Activated T-cell treated with anti-CD3 and anti-CD28 coated beads, Interleukin-2, amount 50 U/mL, for 24 hours (primary cell): Measurements from ENCODE around the gene SLC45A1.

Experiments used
- DNase-seq: peaks from one replicate; pipeline ENCODE4 v3.0.0-alpha.2; 2020
- H3K27ac Mint-ChIP-seq: 2 replicates; pipeline ENCODE4 v1.8.0; 2020; ENCODE audit warnings: mild to moderate bottlenecking, mixed read lengths
- H3K27me3 Mint-ChIP-seq: 2 replicates; pipeline ENCODE4 v1.8.0; 2020; ENCODE audit warnings: mixed read lengths
- H3K36me3 Mint-ChIP-seq: 2 replicates; pipeline ENCODE4 v1.8.0; 2020; ENCODE audit warnings: low read depth, mixed read lengths
- H3K4me1 Mint-ChIP-seq: 2 replicates; pipeline ENCODE4 v1.8.0; 2020; ENCODE audit warnings: low read depth, mixed read lengths
- H3K4me3 Mint-ChIP-seq: 2 replicates; pipeline ENCODE4 v1.8.0; 2020; ENCODE audit warnings: mild to moderate bottlenecking, moderate library complexity, mixed read lengths
- H3K9me3 Mint-ChIP-seq: 2 replicates; pipeline ENCODE4 v1.8.0; 2020; ENCODE audit warnings: mixed read lengths

The SLC45A1 gene

GRCh38 chr1:8338526-8339202 is 20.8 kb downstream of the SLC45A1 start:
- Mint-ChIP-seq H3K4me1 (no peaks in the 10 kb centered on the region), H3K9me3 (peaks cover 3% of the 10 kb centered on the region), H3K27me3 (no peaks in the 10 kb centered on the region), H3K27ac (no peak overlapping the region), H3K4me3 (no peak overlapping the region), H3K36me3 (no peaks in the 10 kb centered on the region)
- DNase-seq = no peak

- no peak overlapping the region for H3K4me3 Mint-ChIP-seq
- no peaks in the 10 kb centered on the region for H3K4me1 Mint-ChIP-seq
- H3K27ac Mint-ChIP-seq = no peak overlapping the region
- no peak for DNase-seq
- no peaks in the 10 kb centered on the region for H3K27me3 Mint-ChIP-seq
- no peaks in the 10 kb centered on the region for H3K36me3 Mint-ChIP-seq
- peaks cover 3% of the 10 kb centered on the region for H3K9me3 Mint-ChIP-seq
These were observed 21.3 kb downstream of the SLC45A1 start for GRCh38 chr1:8339203-8339600.

- H3K36me3 Mint-ChIP-seq = no peaks in the 10 kb centered on the region
- H3K9me3 Mint-ChIP-seq = peaks cover 3% of the 10 kb centered on the region
- no peak overlapping the region for H3K27ac Mint-ChIP-seq
- DNase-seq = no peak
- no peak overlapping the region for H3K4me3 Mint-ChIP-seq
- H3K4me1 Mint-ChIP-seq = no peaks in the 10 kb centered on the region
- no peaks in the 10 kb centered on the region for H3K27me3 Mint-ChIP-seq
These were observed 22.5 kb downstream of the SLC45A1 start for GRCh38 chr1:8340448-8340847.

- H3K4me1 Mint-ChIP-seq = no peaks in the 10 kb centered on the region
- no peak overlapping the region for H3K27ac Mint-ChIP-seq
- no peak overlapping the region for H3K4me3 Mint-ChIP-seq
- DNase-seq = no peak
- H3K36me3 Mint-ChIP-seq = no peaks in the 10 kb centered on the region
- no peaks in the 10 kb centered on the region for H3K27me3 Mint-ChIP-seq
- no peaks in the 10 kb centered on the region for H3K9me3 Mint-ChIP-seq
These were observed 24.4 kb downstream of the SLC45A1 start for GRCh38 chr1:8342325-8342724.

- DNase-seq = no peak
- Mint-ChIP-seq H3K36me3 (no peaks in the 10 kb centered on the region), H3K9me3 (no peaks in the 10 kb centered on the region), H3K27me3 (no peaks in the 10 kb centered on the region), H3K4me1 (no peaks in the 10 kb centered on the region), H3K4me3 (no peak overlapping the region), H3K27ac (peak overlapping the region; percentile 5)
These were observed 25.1 kb downstream of the SLC45A1 start for GRCh38 chr1:8343044-8343443.

GRCh38 chr1:8343464-8344001 is 25.6 kb downstream of the SLC45A1 start:
- Mint-ChIP-seq H3K27me3 (no peaks in the 10 kb centered on the region), H3K4me1 (no peaks in the 10 kb centered on the region), H3K36me3 (no peaks in the 10 kb centered on the region), H3K27ac (peak overlapping the region; percentile 5), H3K4me3 (no peak overlapping the region), H3K9me3 (no peaks in the 10 kb centered on the region)
- no peak for DNase-seq

GRCh38 chr1:8344893-8345507 is 27.1 kb downstream of the SLC45A1 start:
- H3K27me3 Mint-ChIP-seq = no peaks in the 10 kb centered on the region
- no peak overlapping the region for H3K4me3 Mint-ChIP-seq
- no peak for DNase-seq
- peaks cover 2% of the 10 kb centered on the region for H3K4me1 Mint-ChIP-seq
- H3K36me3 Mint-ChIP-seq = no peaks in the 10 kb centered on the region
- no peak overlapping the region for H3K27ac Mint-ChIP-seq
- H3K9me3 Mint-ChIP-seq = no peaks in the 10 kb centered on the region

GRCh38 chr1:8345621-8346415 is 27.9 kb downstream of the SLC45A1 start:
- Mint-ChIP-seq H3K4me3 (no peak overlapping the region), H3K9me3 (no peaks in the 10 kb centered on the region), H3K36me3 (no peaks in the 10 kb centered on the region), H3K27ac (no peak overlapping the region), H3K4me1 (peaks cover 2% of the 10 kb centered on the region), H3K27me3 (no peaks in the 10 kb centered on the region)
- no peak for DNase-seq

- peaks cover 5% of the 10 kb centered on the region for H3K36me3 Mint-ChIP-seq
- no peak overlapping the region for H3K4me3 Mint-ChIP-seq
- H3K27ac Mint-ChIP-seq = no peak overlapping the region
- no peak for DNase-seq
- H3K4me1 Mint-ChIP-seq = peaks cover 2% of the 10 kb centered on the region
- no peaks in the 10 kb centered on the region for H3K27me3 Mint-ChIP-seq
- no peaks in the 10 kb centered on the region for H3K9me3 Mint-ChIP-seq
These were observed 29.7 kb downstream of the SLC45A1 start for GRCh38 chr1:8347635-8348034.

- no peak overlapping the region for H3K27ac Mint-ChIP-seq
These were observed 30.3 kb downstream of the SLC45A1 start for GRCh38 chr1:8348047-8348776.

GRCh38 chr1:8348777-8349472 is 31.0 kb downstream of the SLC45A1 start:
- Mint-ChIP-seq H3K4me3 (no peak overlapping the region), H3K9me3 (no peaks in the 10 kb centered on the region), H3K36me3 (peaks cover 18% of the 10 kb centered on the region), H3K4me1 (peaks cover 2% of the 10 kb centered on the region), H3K27ac (no peak overlapping the region), H3K27me3 (no peaks in the 10 kb centered on the region)
- peak; percentile 83 for DNase-seq

More at GRCh38 chr1:8348047-8348776, 30.3 kb downstream of the SLC45A1 start:
- Mint-ChIP-seq H3K4me1 (peaks cover 2% of the 10 kb centered on the region), H3K4me3 (no peak overlapping the region), H3K27me3 (no peaks in the 10 kb centered on the region), H3K36me3 (peaks cover 11% of the 10 kb centered on the region), H3K9me3 (no peaks in the 10 kb centered on the region)
- no peak for DNase-seq

- H3K9me3 Mint-ChIP-seq = no peaks in the 10 kb centered on the region
- no peak overlapping the region for H3K27ac Mint-ChIP-seq
- no peaks in the 10 kb centered on the region for H3K27me3 Mint-ChIP-seq
- H3K4me1 Mint-ChIP-seq = peaks cover 2% of the 10 kb centered on the region
- no peak overlapping the region for H3K4me3 Mint-ChIP-seq
- peaks cover 20% of the 10 kb centered on the region for H3K36me3 Mint-ChIP-seq
- DNase-seq = no peak
These were observed 31.6 kb downstream of the SLC45A1 start for GRCh38 chr1:8349473-8349865.

- Mint-ChIP-seq H3K4me1 (peaks cover 2% of the 10 kb centered on the region), H3K36me3 (peaks cover 25% of the 10 kb centered on the region), H3K4me3 (no peak overlapping the region), H3K27ac (no peak overlapping the region), H3K9me3 (no peaks in the 10 kb centered on the region), H3K27me3 (no peaks in the 10 kb centered on the region)
- DNase-seq = no peak
These were observed 32.0 kb downstream of the SLC45A1 start for GRCh38 chr1:8349961-8350360.
